Activated naive CD8-positive, alpha-beta T cell treated with anti-CD3 and anti-CD28 coated beads for 36 hours (primary cell): Measurements from ENCODE around the gene ANP32A. TPM values are rescaled to one million over a fixed set of nuclear protein-coding genes. Genes with fewer than 3 reads are reported as not detected.
"Not testable (repeated sequence)": the region's sequence is repeated elsewhere in the genome, so short reads cannot be mapped to it uniquely, and the experiment has no call there.

ENCODE experiments used
- DNase-seq: peaks from one replicate; pipeline ENCODE4 v3.0.0; 2021
- H3K27ac Mint-ChIP-seq: one replicate; pipeline ENCODE4 v1.8.0; 2022; ENCODE audit warnings: mild to moderate bottlenecking, moderate library complexity, mixed read lengths
- H3K27me3 Mint-ChIP-seq: one replicate; pipeline ENCODE4 v1.8.0; 2022; ENCODE audit warnings: mild to moderate bottlenecking, mixed read lengths
- H3K36me3 Mint-ChIP-seq: one replicate; pipeline ENCODE4 v1.8.0; 2021; ENCODE audit warnings: mild to moderate bottlenecking, mixed read lengths
- H3K4me1 Mint-ChIP-seq: one replicate; pipeline ENCODE4 v1.8.0; 2021; ENCODE audit warnings: mixed read lengths
- H3K4me3 Mint-ChIP-seq: one replicate; pipeline ENCODE4 v1.8.0; 2022; ENCODE audit warnings: mild to moderate bottlenecking, moderate library complexity, mixed read lengths
- H3K9me3 Mint-ChIP-seq: one replicate; pipeline ENCODE4 v1.8.0; 2022; ENCODE audit warnings: mixed read lengths
- total RNA-seq, 2 experiments: library from RNA; stranded (reverse); gene quantifications; one replicate each; pipeline ENCODE4 v1.2.3, GENCODE V29; 2021

The ANP32A gene
- total RNA-seq, 2 experiments from 2014 or later = 277 to 295 TPM

DNA sequence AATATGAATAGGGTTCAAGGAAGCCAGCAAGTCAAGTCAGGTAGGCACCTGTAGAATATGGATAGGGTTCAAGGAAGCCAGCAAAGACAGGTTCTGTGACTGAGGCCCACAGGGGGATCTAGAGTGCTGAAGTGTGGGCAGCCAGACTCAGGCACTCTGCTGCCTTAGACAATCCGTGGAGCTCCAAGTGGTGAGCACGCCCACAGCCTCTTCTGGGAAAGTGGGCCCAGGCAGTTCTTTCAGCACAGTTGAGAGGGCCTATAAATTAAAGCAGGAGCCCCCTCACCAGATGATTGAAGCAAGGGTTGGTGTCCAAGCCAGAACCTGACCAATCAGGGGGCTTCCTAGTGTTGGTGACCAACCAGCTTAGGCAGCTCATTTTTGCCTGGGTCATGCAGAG lies 51.0 kb downstream of the ANP32A start:
- H3K4me3 Mint-ChIP-seq = no peak overlapping the region
- DNase-seq = no peak
- H3K36me3 Mint-ChIP-seq = no peaks in the 10 kb centered on the region
- H3K4me1 Mint-ChIP-seq = no peaks in the 10 kb centered on the region
- peaks cover 3% of the 10 kb centered on the region for H3K9me3 Mint-ChIP-seq
- H3K27ac Mint-ChIP-seq = no peak overlapping the region
- H3K27me3 Mint-ChIP-seq = no peaks in the 10 kb centered on the region

- Mint-ChIP-seq H3K27ac (no peak overlapping the region), H3K36me3 (no peaks in the 10 kb centered on the region), H3K9me3 (no peaks in the 10 kb centered on the region), H3K4me1 (no peaks in the 10 kb centered on the region), H3K27me3 (peaks cover 7% of the 10 kb centered on the region), H3K4me3 (no peak overlapping the region)
- no peak for DNase-seq
Observed at GRCh38 chr15:68768321-68768720, 52.4 kb downstream of the ANP32A start.

DNA sequence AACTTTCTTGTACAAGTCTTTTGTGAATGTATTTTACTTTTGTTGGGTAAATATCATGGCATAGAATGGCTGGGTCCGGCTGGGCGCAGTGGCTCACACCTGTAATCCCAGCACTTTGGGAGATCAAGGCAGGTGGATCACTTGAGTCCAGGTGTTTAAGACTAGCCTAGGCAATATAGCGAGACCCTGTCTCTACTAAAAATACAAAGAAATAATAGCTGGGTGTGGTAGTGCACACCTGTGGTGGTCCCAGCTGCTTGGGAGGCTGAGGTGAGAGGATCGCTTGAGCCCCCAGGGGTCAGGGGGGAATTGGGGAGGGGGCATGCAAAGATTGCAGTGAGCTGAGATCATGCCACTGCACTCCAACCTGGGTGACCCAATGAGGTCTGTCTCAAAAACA lies 52.9 kb downstream of the ANP32A start:
- Mint-ChIP-seq H3K9me3 (no peaks in the 10 kb centered on the region), H3K36me3 (no peaks in the 10 kb centered on the region), H3K27me3 (peaks cover 12% of the 10 kb centered on the region), H3K4me3 (no peak overlapping the region), H3K27ac (no peak overlapping the region), H3K4me1 (no peaks in the 10 kb centered on the region)
- DNase-seq = no peak

- no peak overlapping the region for H3K4me3 Mint-ChIP-seq
- H3K4me1 Mint-ChIP-seq = no peaks in the 10 kb centered on the region
- H3K27ac Mint-ChIP-seq = no peak overlapping the region
- no peaks in the 10 kb centered on the region for H3K9me3 Mint-ChIP-seq
- H3K36me3 Mint-ChIP-seq = no peaks in the 10 kb centered on the region
- no peak for DNase-seq
- peaks cover 13% of the 10 kb centered on the region for H3K27me3 Mint-ChIP-seq
Observed at GRCh38 chr15:68765602-68766368, 54.9 kb downstream of the ANP32A start.

GRCh38 chr15:68764090-68764489 lies 56.6 kb downstream of the ANP32A start:
- Mint-ChIP-seq H3K27ac (no peak overlapping the region), H3K4me3 (no peak overlapping the region), H3K9me3 (no peaks in the 10 kb centered on the region), H3K4me1 (no peaks in the 10 kb centered on the region), H3K27me3 (peaks cover 20% of the 10 kb centered on the region), H3K36me3 (no peaks in the 10 kb centered on the region)
- DNase-seq = no peak

DNA sequence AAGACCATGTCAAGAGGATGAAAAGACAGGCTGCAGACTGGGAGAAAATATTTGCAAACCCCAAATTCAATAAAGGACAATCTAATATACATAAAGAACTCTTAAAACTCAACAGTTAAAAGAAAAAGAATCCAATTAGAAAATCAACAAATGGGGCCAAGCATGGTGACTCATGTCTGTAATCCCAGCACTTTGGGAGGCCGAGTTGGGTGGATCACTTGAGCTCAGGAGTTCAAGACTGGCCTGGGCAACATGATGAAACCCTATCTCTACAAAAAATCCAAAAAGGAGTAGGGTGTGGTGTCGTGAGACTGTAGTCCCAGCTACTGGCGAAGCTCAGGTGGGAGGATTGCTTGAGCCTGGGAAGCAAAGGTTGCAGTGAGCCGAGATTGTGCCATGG lies 57.6 kb downstream of the ANP32A start:
- no peaks in the 10 kb centered on the region for H3K9me3 Mint-ChIP-seq
- no peak for DNase-seq
- H3K27me3 Mint-ChIP-seq = peaks cover 20% of the 10 kb centered on the region
- H3K4me1 Mint-ChIP-seq = no peaks in the 10 kb centered on the region
- H3K4me3 Mint-ChIP-seq = no peak overlapping the region
- no peak overlapping the region for H3K27ac Mint-ChIP-seq
- no peaks in the 10 kb centered on the region for H3K36me3 Mint-ChIP-seq

DNA sequence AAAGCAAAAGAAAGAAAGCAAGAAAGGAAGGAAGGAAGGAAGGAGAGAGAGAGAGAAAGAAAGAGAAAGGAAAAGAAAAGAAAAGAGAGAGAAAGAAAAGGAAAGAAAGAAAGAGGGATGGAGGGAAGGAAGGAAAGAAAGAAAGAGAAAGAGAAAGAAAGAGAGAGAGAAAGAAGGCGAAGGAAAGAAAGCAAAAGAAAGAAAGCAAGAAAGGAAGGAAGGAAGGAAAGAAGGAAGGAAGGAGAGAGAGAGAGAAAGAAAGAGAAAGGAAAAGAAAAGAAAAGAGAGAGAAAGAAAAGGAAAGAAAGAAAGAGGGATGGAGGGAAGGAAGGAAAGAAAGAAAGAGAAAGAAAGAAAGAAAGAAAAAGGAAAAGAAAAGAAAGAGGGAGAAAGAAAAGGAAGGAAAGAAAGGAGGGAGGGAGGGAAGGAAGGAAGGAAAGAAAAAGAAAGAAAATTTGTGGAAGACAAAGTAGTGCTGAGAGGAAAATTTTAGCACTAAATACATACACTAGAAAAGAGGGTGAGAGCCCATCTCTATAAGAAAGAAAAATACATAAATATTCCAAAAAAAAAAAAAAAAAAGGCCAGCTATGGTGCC lies 60.6 kb downstream of the ANP32A start:
- not testable (repeated sequence) for H3K36me3 Mint-ChIP-seq, H3K9me3 Mint-ChIP-seq, DNase-seq, H3K4me1 Mint-ChIP-seq, H3K4me3 Mint-ChIP-seq, H3K27ac Mint-ChIP-seq
- peaks cover 24% of the 10 kb centered on the region for H3K27me3 Mint-ChIP-seq

DNA sequence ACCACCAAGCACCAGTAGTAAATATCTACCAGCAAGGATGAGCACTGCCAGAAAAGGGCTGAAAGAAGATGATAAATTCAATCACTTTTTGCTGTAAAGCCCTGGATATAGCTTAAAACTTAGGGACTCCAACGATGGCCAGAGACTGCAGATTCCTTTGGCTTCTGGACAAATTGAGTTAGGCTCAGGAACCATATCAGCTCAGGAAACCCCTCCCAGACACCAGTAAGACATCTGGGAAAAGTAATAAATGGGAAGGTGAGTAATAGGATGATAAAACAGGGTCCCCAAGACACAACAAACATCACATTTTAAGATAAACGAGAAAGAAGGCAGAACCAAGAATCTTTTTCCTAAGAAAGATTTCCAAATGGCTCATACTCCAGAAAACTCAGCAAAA lies 65.0 kb downstream of the ANP32A start:
- H3K27ac Mint-ChIP-seq = no peak overlapping the region
- H3K36me3 Mint-ChIP-seq = peaks cover 2% of the 10 kb centered on the region
- peaks cover 11% of the 10 kb centered on the region for H3K27me3 Mint-ChIP-seq
- DNase-seq = no peak
- H3K4me3 Mint-ChIP-seq = no peak overlapping the region
- no peaks in the 10 kb centered on the region for H3K9me3 Mint-ChIP-seq
- peaks cover 10% of the 10 kb centered on the region for H3K4me1 Mint-ChIP-seq

DNA sequence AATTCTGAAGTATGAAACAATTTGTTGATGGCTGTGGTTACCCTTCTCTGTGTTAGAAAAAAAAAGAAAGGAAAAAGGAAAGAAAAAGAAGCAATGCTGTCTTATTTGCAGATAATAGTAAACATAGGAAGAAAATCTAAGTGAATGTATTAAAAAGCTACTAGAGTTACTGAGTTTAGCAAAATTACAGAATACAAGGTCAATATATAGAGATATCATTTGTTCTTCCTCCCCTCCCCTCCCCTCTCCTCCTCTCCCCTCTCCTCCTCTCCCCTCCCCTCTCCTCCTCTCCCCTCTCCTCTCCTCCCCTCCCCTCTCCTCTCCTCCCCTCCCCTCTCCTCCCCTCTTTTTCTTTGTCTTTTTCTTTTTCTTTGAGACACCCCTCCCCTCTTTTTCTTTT lies 69.1 kb downstream of the ANP32A start:
- Mint-ChIP-seq H3K36me3 (peaks cover 2% of the 10 kb centered on the region), H3K27me3 (peaks cover 4% of the 10 kb centered on the region), H3K4me3 (no peak overlapping the region), H3K4me1 (peaks cover 10% of the 10 kb centered on the region), H3K9me3 (no peaks in the 10 kb centered on the region), H3K27ac (no peak overlapping the region)
- DNase-seq = no peak

- Mint-ChIP-seq H3K4me1 (peaks cover 4% of the 10 kb centered on the region), H3K4me3 (no peak overlapping the region), H3K27me3 (no peaks in the 10 kb centered on the region), H3K9me3 (no peaks in the 10 kb centered on the region), H3K27ac (no peak overlapping the region), H3K36me3 (peaks cover 2% of the 10 kb centered on the region)
- DNase-seq = no peak
Observed at GRCh38 chr15:68749793-68750192, 70.9 kb downstream of the ANP32A start.

DNA sequence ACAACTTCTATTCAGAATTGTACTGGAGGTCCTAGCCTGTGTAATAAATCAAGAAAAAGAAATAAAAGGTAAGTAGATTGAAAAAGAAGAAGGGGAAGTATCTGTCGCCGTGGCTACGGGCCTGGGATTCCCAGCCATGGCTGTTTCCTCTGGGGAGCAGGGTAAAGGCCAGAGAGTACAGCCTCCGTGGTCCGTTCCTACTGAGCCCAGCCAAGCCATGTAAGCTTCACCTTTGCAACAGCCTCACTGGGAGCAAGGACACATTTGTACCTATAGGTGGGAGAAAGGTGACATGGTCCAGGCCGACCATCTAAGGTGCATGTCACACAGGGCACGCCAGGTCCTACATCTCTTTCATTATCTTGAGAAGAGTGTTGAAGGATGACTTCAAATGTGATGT lies 71.3 kb downstream of the ANP32A start:
- H3K4me1 Mint-ChIP-seq = peaks cover 2% of the 10 kb centered on the region
- H3K9me3 Mint-ChIP-seq = no peaks in the 10 kb centered on the region
- H3K4me3 Mint-ChIP-seq = no peak overlapping the region
- H3K27me3 Mint-ChIP-seq = no peaks in the 10 kb centered on the region
- H3K27ac Mint-ChIP-seq = no peak overlapping the region
- DNase-seq = no peak
- peaks cover 2% of the 10 kb centered on the region for H3K36me3 Mint-ChIP-seq

DNA sequence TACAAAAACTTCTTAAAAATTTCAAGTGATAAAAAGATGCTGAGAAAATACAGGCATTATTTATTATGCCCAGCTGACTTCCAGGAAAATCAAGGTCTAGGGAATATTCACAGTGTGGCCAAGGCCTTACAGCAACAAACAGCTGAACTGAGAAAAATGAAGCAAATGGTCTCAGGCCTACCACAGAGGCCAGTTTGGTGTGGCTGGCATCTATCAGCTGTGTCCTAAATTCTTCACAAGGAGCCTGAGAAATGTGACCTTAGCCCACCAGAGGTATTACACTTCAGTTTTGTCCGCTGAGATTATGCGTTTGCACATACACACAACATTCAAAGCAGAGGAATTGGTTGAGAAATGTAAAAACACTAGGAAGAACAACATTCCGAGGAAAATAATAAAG lies 77.4 kb downstream of the ANP32A start:
- peaks cover 5% of the 10 kb centered on the region for H3K27me3 Mint-ChIP-seq
- H3K9me3 Mint-ChIP-seq = no peaks in the 10 kb centered on the region
- H3K36me3 Mint-ChIP-seq = no peaks in the 10 kb centered on the region
- H3K4me1 Mint-ChIP-seq = no peaks in the 10 kb centered on the region
- no peak for DNase-seq
- H3K4me3 Mint-ChIP-seq = no peak overlapping the region
- H3K27ac Mint-ChIP-seq = no peak overlapping the region

DNA sequence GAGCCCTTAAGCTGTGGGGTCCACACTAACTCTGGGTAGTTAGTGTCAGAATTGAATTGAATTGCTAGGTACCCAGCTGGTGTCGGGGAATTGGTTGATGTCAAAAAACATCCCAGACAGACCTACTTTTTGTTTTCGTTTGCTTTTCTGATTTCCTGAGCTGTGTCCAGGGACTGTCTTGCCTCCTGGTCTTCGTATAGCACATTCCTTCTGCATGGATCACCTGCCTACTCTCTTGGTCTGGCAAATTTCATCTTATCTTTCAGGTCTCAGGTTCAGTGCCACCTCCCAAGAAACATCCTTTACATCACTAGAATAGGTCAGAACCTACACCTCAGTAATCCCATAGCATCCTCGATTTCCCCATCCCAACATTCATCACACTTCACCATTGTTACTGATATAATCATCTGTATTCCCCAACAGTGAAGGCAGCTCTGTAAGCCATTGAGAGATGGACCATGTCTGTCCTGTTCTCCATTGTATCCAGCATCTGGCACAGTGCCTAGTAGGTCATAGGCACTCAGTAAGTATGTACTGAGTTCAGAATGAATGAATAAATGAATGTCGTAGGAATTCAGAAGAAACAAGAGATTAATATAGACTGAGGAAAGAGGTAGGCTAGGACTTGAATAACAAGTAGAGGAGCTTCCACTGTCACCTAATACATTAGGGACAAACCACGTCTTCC lies 81.2 kb downstream of the ANP32A start:
- Mint-ChIP-seq H3K27ac (no peak overlapping the region), H3K36me3 (no peaks in the 10 kb centered on the region), H3K27me3 (peaks cover 5% of the 10 kb centered on the region), H3K9me3 (no peaks in the 10 kb centered on the region), H3K4me1 (no peaks in the 10 kb centered on the region), H3K4me3 (no peak overlapping the region)
- DNase-seq = no peak

DNA sequence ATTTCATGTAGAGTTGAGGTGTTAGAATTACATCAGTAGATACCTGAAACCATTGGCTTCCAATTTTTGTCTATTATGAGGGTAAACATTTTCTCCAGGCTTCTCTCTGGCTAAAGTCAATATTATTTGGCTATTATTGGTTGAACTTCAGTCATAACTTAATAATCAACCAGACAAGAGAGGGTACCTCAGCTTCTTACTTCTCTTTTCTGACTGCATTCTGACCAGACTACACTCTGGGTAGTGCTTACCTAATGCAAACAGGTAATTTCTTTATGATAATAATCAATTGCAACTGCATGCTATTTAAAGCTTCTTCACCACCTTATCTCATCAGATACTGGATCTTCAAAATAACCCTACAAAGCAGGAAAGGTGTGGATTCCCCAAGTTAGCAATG lies 85.1 kb downstream of the ANP32A start:
- Mint-ChIP-seq H3K27me3 (peaks cover 5% of the 10 kb centered on the region), H3K27ac (no peak overlapping the region), H3K4me3 (no peak overlapping the region), H3K36me3 (no peaks in the 10 kb centered on the region), H3K9me3 (no peaks in the 10 kb centered on the region), H3K4me1 (no peaks in the 10 kb centered on the region)
- no peak for DNase-seq

GRCh38 chr15:68734881-68735280 lies 85.8 kb downstream of the ANP32A start:
- no peaks in the 10 kb centered on the region for H3K9me3 Mint-ChIP-seq
- peaks cover 5% of the 10 kb centered on the region for H3K27me3 Mint-ChIP-seq

GRCh38 chr15:68734352-68734751 lies 86.3 kb downstream of the ANP32A start:
- no peak for DNase-seq
- Mint-ChIP-seq H3K9me3 (no peaks in the 10 kb centered on the region), H3K4me3 (no peak overlapping the region), H3K4me1 (no peaks in the 10 kb centered on the region), H3K27ac (no peak overlapping the region), H3K36me3 (no peaks in the 10 kb centered on the region), H3K27me3 (peaks cover 5% of the 10 kb centered on the region)

More at GRCh38 chr15:68734881-68735280, 85.8 kb downstream of the ANP32A start:
- no peaks in the 10 kb centered on the region for H3K36me3 Mint-ChIP-seq
- no peak for DNase-seq
- H3K27ac Mint-ChIP-seq = no peak overlapping the region
- no peaks in the 10 kb centered on the region for H3K4me1 Mint-ChIP-seq
- H3K4me3 Mint-ChIP-seq = no peak overlapping the region
